ENCODE results near the gene HMX1. TPM values are rescaled to one million over a fixed set of nuclear protein-coding genes. Genes with fewer than 3 reads are reported as not detected.

The HMX1 gene
- total RNA-seq, 1 donor from 2014 or later: 0.92 TPM

DNA sequence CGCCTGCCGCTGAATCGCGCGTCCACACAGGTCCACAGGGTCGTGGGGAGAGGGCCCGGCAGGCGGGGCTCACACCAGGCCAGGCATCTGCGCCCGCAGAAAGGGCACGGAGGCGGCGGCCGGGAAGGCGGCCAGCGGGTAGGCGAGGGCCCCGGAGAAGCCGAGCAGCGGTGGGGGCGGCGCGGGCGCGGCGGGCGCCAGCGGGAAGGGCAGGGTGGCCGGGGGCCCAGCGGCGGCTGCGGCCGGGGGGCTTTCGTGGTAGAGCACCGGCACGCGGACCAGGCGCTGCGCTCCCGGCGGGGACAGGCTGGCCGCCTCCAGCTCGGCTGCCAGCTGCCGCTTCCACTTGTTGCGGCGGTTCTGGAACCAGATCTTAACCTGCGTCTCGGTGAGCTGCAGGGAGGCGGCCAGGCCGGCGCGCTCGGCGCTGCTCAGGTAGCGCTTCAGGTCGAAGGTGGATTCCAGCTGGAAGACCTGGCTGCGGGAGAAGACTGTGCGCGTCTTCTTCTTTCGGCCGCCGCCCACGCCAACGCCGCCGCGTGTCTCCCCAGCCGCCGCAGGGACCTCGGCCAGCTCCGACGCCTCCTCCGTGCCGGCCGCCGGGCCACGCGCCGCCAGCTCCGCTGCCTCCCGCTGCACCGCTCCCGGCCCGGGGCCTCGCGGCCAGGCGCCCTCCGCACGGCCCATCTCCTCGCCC lies 3.9 kb downstream of the HMX1 start:
- H3K27me3 Mint-ChIP-seq (ENCODE audit: low read depth): peaks cover 86% of the 10 kb centered on the region
- no peak overlapping the region for H3K4me3 Mint-ChIP-seq
- TF ChIP-seq, protein P1, sequence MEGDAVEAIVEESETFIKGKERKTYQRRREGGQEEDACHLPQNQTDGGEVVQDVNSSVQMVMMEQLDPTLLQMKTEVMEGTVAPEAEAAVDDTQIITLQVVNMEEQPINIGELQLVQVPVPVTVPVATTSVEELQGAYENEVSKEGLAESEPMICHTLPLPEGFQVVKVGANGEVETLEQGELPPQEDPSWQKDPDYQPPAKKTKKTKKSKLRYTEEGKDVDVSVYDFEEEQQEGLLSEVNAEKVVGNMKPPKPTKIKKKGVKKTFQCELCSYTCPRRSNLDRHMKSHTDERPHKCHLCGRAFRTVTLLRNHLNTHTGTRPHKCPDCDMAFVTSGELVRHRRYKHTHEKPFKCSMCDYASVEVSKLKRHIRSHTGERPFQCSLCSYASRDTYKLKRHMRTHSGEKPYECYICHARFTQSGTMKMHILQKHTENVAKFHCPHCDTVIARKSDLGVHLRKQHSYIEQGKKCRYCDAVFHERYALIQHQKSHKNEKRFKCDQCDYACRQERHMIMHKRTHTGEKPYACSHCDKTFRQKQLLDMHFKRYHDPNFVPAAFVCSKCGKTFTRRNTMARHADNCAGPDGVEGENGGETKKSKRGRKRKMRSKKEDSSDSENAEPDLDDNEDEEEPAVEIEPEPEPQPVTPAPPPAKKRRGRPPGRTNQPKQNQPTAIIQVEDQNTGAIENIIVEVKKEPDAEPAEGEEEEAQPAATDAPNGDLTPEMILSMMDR (IDR thresholded peaks at IDR 0.05; ENCODE audit: unreplicated experiment): no peak
- peaks cover 2% of the 10 kb centered on the region for H3K36me3 Mint-ChIP-seq
- DNase-seq (ENCODE audit: low spot score in 2 of 2, unreplicated experiment in 2 of 2): no peak
- H3K9me3 Mint-ChIP-seq: no peaks in the 10 kb centered on the region
- peaks cover 7% of the 10 kb centered on the region for H3K4me1 Mint-ChIP-seq
- no peak overlapping the region for H3K27ac Mint-ChIP-seq

DNA sequence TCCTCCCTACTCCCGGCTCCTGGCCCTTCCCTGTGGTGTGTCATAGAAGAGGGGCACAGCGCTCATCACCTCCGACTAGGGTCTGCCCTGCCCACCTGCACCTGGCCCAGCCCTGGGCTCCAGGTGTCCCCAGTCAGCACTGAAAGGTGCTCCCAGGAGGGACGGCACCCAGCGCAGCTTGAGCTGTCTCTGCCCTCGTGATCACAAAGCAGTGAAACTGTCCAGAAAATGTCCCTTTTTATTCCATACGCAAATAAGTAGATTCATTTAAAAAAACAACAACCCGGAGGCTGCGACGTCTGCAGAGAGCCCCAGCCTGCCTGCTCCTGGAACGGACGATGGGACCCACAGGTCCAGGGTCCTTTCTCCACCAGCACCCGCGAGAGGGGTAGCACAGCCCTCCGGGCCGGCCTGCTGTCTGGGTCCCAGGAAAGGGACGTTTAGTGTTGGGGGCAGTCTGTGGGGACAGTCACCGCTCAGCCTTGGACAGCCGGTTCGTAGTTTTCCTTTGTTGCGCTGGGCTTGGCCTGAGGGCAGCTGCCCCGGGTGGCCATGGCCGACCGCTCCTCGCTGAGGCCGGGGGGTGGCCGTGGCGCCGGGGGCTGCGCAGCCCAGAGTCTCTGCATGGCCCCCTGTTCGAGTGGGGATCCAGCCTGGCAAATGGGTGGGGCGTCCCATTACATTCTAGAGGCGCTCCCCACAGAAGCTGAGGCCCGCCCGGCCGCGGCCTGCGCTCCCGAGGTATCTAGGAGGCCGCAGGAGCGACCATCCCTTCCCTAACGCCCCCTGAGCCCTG lies 4.6 kb downstream of the HMX1 start:
- Mint-ChIP-seq H3K27me3 (ENCODE audit: low read depth) (peaks cover 86% of the 10 kb centered on the region), H3K27ac (no peak overlapping the region), H3K9me3 (no peaks in the 10 kb centered on the region), H3K4me3 (no peak overlapping the region), H3K4me1 (peaks cover 4% of the 10 kb centered on the region), H3K36me3 (peaks cover 2% of the 10 kb centered on the region)
- no peak for DNase-seq (ENCODE audit: low spot score in 2 of 2, unreplicated experiment in 2 of 2)
- TF ChIP-seq, protein P1 (IDR thresholded peaks at IDR 0.05; ENCODE audit: unreplicated experiment): no peak

DNA sequence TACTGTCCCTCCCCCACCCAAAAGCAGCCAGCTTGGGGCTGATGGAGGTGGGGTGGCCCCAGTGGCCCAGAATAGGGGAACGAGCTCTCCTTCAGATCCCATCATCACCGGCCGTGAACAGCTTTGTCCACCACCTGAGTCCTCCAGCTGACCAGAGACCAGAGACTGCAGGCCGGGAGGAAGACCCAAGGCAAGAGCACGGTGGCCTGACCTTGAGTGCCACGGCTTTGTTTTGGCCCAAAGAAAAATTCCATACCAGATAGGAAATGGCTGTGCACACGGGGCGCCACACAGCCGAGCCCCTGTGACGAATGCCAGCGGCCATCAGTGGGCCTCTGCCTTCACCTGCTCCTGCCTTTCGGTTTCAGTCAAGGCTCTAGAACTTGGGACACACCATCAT lies 5.2 kb downstream of the HMX1 start:
- H3K27me3 Mint-ChIP-seq (ENCODE audit: low read depth): peaks cover 91% of the 10 kb centered on the region
- DNase-seq (ENCODE audit: low spot score in 2 of 2, unreplicated experiment in 2 of 2): no peak
- H3K9me3 Mint-ChIP-seq: no peaks in the 10 kb centered on the region
- H3K4me1 Mint-ChIP-seq: peaks cover 6% of the 10 kb centered on the region
- TF ChIP-seq, protein P1 (IDR thresholded peaks at IDR 0.05; ENCODE audit: unreplicated experiment): no peak
- H3K4me3 Mint-ChIP-seq: no peak overlapping the region
- no peak overlapping the region for H3K27ac Mint-ChIP-seq
- peaks cover 2% of the 10 kb centered on the region for H3K36me3 Mint-ChIP-seq

DNA sequence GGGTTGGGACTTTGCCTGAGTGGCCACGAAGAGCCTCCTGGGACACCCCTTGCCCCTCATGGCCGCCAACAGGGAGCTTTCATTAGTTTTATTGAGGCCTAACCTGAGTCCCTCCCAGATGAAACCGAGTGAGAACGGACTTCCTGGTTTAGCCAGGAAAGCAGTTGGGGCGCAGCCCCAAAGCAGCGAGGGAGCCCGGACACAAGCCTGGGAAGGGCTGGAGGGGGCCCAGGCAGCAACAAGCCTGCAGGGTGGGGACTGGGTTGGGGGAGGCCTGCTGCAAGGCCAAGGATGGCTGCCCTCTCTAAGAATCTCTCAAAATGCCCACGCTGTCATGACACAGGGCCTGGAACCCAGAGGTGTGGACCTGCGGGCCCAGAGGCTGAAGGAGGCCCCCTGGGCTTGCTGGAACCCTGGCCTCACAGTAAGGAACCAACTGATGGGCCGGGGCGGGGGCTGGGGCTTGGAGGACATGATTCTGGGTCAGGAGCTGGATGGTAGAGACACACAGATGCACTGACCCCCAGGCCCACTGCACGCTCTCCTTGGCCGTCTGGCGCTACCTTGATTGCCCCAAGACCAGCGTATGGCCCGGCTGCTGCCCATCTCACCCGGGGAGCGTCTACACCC lies 5.8 kb downstream of the HMX1 start:
- Mint-ChIP-seq H3K4me1 (peaks cover 8% of the 10 kb centered on the region), H3K36me3 (peaks cover 2% of the 10 kb centered on the region), H3K27me3 (ENCODE audit: low read depth) (peaks cover 91% of the 10 kb centered on the region), H3K9me3 (no peaks in the 10 kb centered on the region), H3K27ac (no peak overlapping the region), H3K4me3 (no peak overlapping the region)
- TF ChIP-seq, protein P1 (IDR thresholded peaks at IDR 0.05; ENCODE audit: unreplicated experiment): no peak
- no peak for DNase-seq (ENCODE audit: low spot score in 2 of 2, unreplicated experiment in 2 of 2)

DNA sequence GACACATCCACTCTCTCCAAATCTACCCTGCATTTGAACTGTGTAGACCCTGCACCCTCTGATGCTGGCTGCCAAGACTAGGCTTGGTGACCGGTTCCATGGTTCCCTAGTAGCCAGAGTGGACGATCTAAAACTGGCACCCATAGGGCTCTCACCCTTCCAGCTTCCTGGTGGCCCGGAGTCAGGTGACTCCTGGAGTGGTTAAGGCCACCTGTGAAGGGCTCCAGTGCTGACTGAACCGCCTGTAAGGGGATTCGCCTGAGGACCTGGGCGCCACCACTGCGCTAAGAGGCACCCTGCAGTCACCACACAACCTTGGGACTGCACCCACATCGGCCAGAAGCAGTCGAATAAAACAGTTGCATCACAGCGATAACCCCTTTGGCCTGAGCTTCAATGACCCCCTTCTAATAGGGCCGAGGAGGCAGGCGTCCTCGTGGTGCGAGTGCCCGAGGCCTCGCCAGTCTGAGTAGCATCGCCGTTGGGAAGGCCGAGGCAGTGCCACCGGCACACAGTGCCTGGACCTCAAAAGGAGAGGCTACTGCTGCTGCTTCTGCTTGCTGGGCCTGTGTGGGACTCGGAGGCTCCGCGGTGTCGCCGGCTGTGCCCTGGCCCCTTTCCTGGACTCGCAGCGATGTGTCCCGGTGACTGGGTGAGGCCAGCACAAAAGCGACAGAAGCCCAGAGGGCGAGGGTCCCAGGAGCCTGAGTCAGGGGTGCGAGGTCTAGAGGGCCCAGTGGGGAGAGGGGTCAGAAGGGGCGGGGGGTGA lies 6.5 kb downstream of the HMX1 start:
- H3K27ac Mint-ChIP-seq: no peak overlapping the region
- TF ChIP-seq, protein P1 (IDR thresholded peaks at IDR 0.05; ENCODE audit: unreplicated experiment): no peak
- no peak overlapping the region for H3K4me3 Mint-ChIP-seq
- peaks cover 2% of the 10 kb centered on the region for H3K36me3 Mint-ChIP-seq
- peaks cover 7% of the 10 kb centered on the region for H3K4me1 Mint-ChIP-seq
- H3K27me3 Mint-ChIP-seq (ENCODE audit: low read depth): peaks cover 91% of the 10 kb centered on the region
- no peaks in the 10 kb centered on the region for H3K9me3 Mint-ChIP-seq
- no peak for DNase-seq (ENCODE audit: low spot score in 2 of 2, unreplicated experiment in 2 of 2)
